KMS-11 (cell line): ENCODE results near the gene COL26A1.

Experiments used
- H2AFZ ChIP-seq: fragments of 200-600 bp; sonication (generic); 2 replicates; pipeline ENCODE4 v1.6.1; 2016; ENCODE audit warnings: antibody characterized with exemption, mixed run types, low read depth
- H3K27ac ChIP-seq: fragments of 200-600 bp; sonication (generic); 2 replicates; pipeline ENCODE4 v1.6.1; 2016; ENCODE audit warnings: mild to moderate bottlenecking, mixed run types
- H3K27me3 ChIP-seq: fragments of 200-600 bp; sonication (generic); 2 replicates; pipeline ENCODE4 v1.6.1; 2017; ENCODE audit warnings: mild to moderate bottlenecking, low read depth, mixed run types, moderate library complexity; ENCODE audit not compliant: insufficient read depth
- H3K36me3 ChIP-seq: fragments of 200-600 bp; sonication (generic); 2 replicates; pipeline ENCODE4 v1.6.1; 2017; ENCODE audit warnings: mild to moderate bottlenecking, mixed run types; ENCODE audit not compliant: insufficient read depth
- H3K4me1 ChIP-seq: fragments of 200-600 bp; sonication (generic); 2 replicates; pipeline ENCODE4 v1.6.1; 2016; ENCODE audit warnings: mild to moderate bottlenecking, low read depth, mixed run types; ENCODE audit not compliant: poor library complexity, severe bottlenecking
- H3K4me2 ChIP-seq: fragments of 200-600 bp; sonication (generic); 2 replicates; pipeline ENCODE4 v1.7.0; 2016; ENCODE audit warnings: mild to moderate bottlenecking, mixed run types
- H3K4me3 ChIP-seq: fragments of 200-600 bp; sonication (generic); IDR thresholded peaks from 2 replicates; pipeline ENCODE4 v1.6.1; 2017; ENCODE audit warnings: low read depth, low read length, mixed read lengths; ENCODE audit not compliant: insufficient read depth
- H3K79me2 ChIP-seq: fragments of 200-600 bp; sonication (generic); 2 replicates; pipeline ENCODE4 v1.6.1; 2016; ENCODE audit warnings: low read depth, mixed run types; ENCODE audit not compliant: insufficient read depth
- H3K9ac ChIP-seq: fragments of 200-600 bp; sonication (generic); 2 replicates; pipeline ENCODE4 v1.6.1; 2016; ENCODE audit warnings: mild to moderate bottlenecking, mixed run types
- H4K20me1 ChIP-seq: fragments of 200-600 bp; sonication (generic); 2 replicates; pipeline ENCODE4 v1.6.1; 2016; ENCODE audit warnings: mild to moderate bottlenecking, mixed run types; ENCODE audit not compliant: insufficient read depth
- TF ChIP-seq, protein P1 (sequence below): fragments of 200-600 bp; sonication (generic); conservative IDR thresholded peaks from 2 replicates; pipeline ENCODE4 v1.6.1; 2017; ENCODE audit warnings: low read depth, mild to moderate bottlenecking, antibody characterized with exemption, low read length, moderate library complexity, mixed read lengths

The COL26A1 gene

DNA sequence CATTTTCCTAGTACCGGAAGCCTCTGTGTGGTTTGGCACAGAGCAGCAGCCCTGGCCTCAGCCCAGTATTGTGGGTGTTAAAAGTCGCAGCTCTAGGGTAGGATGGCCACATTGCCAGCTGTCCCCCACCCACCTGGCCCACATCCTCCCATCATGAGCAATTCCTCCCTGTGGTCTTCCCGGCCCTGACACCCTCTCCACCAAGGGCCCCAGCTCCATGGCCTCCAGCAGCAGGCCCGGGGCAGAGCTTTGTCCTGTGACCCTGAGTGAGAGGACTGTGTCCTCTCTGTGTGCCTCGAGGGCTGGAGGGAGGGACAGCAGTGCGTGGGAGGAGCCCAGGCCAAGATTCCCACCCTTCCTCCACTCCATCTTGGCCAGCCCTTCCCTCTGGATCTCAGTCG lies 172.7 kb downstream of the COL26A1 start:
- no peaks in the 10 kb centered on the region for H3K36me3 ChIP-seq
- no peaks in the 10 kb centered on the region for H3K79me2 ChIP-seq
- H2AFZ ChIP-seq, result no peak overlapping the region
- H3K4me3 ChIP-seq, result no peak overlapping the region
- H3K4me2 ChIP-seq, result no peak overlapping the region
- H3K4me1 ChIP-seq, result no peaks in the 10 kb centered on the region
- no peaks in the 10 kb centered on the region for H4K20me1 ChIP-seq
- no peak overlapping the region for H3K9ac ChIP-seq
- no peak overlapping the region for H3K27ac ChIP-seq
- peaks cover 58% of the 10 kb centered on the region for H3K27me3 ChIP-seq
- TF ChIP-seq, protein P1, sequence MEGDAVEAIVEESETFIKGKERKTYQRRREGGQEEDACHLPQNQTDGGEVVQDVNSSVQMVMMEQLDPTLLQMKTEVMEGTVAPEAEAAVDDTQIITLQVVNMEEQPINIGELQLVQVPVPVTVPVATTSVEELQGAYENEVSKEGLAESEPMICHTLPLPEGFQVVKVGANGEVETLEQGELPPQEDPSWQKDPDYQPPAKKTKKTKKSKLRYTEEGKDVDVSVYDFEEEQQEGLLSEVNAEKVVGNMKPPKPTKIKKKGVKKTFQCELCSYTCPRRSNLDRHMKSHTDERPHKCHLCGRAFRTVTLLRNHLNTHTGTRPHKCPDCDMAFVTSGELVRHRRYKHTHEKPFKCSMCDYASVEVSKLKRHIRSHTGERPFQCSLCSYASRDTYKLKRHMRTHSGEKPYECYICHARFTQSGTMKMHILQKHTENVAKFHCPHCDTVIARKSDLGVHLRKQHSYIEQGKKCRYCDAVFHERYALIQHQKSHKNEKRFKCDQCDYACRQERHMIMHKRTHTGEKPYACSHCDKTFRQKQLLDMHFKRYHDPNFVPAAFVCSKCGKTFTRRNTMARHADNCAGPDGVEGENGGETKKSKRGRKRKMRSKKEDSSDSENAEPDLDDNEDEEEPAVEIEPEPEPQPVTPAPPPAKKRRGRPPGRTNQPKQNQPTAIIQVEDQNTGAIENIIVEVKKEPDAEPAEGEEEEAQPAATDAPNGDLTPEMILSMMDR, result no peak

DNA sequence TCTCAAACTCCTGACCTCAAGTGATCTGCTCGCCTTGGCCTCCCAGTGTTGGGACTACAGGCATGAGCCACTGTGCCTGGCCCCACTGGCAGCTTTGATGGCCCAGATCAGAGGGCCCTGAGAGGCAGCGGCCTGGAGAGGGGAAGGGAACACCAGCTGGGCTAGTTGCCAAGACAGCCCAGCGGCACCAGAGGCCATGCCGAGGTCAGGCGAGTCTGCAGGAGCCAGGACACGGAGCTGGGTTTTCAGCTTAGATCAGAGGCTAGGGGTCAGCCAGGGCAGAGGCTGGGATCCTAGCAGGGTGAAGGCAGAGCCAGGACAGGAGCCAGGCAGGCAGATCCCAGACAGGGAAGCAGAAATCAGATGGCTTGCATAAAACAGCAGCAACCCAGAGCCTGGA lies 173.6 kb downstream of the COL26A1 start:
- no peak overlapping the region for H3K4me3 ChIP-seq
- H3K4me1 ChIP-seq, result no peaks in the 10 kb centered on the region
- TF ChIP-seq, protein P1, result no peak
- no peak overlapping the region for H3K27ac ChIP-seq
- no peaks in the 10 kb centered on the region for H3K79me2 ChIP-seq
- no peaks in the 10 kb centered on the region for H4K20me1 ChIP-seq
- H3K36me3 ChIP-seq, result no peaks in the 10 kb centered on the region
- peaks cover 51% of the 10 kb centered on the region for H3K27me3 ChIP-seq
- no peak overlapping the region for H3K4me2 ChIP-seq
- H2AFZ ChIP-seq, result no peak overlapping the region
- H3K9ac ChIP-seq, result no peak overlapping the region

DNA sequence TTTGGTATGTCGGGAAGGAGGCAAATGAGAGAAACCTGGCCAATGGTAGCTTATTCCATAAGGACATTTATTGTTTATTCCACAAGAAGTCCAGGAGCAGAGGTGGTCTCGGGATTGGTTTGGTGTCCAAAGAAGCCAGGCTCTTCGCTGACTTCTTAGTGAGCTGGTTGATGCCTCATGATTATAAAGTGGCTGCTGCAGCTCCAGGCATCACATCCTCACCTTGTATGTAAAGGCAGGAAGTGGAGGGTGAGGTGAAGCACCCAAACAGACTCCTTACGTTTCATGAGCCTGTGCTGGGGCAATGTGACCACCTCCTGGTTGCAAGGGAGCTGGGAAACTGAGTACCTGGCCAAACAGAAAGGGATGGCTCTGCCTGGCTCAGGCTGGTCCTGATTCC lies 174.0 kb downstream of the COL26A1 start:
- no peaks in the 10 kb centered on the region for H3K4me1 ChIP-seq
- peaks cover 47% of the 10 kb centered on the region for H3K27me3 ChIP-seq
- H3K27ac ChIP-seq, result no peak overlapping the region
- H4K20me1 ChIP-seq, result no peaks in the 10 kb centered on the region
- H3K4me2 ChIP-seq, result no peak overlapping the region
- TF ChIP-seq, protein P1, result no peak
- H2AFZ ChIP-seq, result no peak overlapping the region
- no peak overlapping the region for H3K4me3 ChIP-seq
- H3K36me3 ChIP-seq, result no peaks in the 10 kb centered on the region
- no peak overlapping the region for H3K9ac ChIP-seq
- no peaks in the 10 kb centered on the region for H3K79me2 ChIP-seq

DNA sequence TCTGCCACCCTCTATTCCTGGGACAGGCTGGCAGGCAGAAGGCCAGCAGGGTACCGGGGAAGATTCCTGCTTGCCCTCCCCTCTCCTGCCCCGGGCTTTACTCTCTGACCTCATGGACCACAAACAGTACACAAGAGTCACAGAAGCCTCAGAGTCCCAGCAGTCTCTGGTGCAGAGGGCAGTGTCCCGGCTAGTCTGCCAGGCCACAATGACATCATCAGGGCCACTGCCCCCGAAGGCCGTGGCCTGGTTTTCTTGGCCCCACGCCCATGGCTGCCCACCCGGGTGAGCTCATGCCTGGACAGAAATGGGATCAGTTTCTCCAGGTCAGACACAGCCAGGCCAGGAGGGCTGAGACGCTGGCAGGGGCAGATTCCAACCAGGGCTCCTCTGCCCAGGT lies 174.5 kb downstream of the COL26A1 start:
- Histone ChIP-seq H3K27me3 (peaks cover 41% of the 10 kb centered on the region), H2AFZ (no peak overlapping the region), H3K36me3 (no peaks in the 10 kb centered on the region), H3K4me3 (no peak overlapping the region), H3K9ac (no peak overlapping the region), H3K4me2 (no peak overlapping the region), H3K4me1 (no peaks in the 10 kb centered on the region), H3K27ac (no peak overlapping the region), H3K79me2 (no peaks in the 10 kb centered on the region), H4K20me1 (no peaks in the 10 kb centered on the region)
- TF ChIP-seq, protein P1, result no peak
